ENCODE results near the gene SLC44A4.

DNA sequence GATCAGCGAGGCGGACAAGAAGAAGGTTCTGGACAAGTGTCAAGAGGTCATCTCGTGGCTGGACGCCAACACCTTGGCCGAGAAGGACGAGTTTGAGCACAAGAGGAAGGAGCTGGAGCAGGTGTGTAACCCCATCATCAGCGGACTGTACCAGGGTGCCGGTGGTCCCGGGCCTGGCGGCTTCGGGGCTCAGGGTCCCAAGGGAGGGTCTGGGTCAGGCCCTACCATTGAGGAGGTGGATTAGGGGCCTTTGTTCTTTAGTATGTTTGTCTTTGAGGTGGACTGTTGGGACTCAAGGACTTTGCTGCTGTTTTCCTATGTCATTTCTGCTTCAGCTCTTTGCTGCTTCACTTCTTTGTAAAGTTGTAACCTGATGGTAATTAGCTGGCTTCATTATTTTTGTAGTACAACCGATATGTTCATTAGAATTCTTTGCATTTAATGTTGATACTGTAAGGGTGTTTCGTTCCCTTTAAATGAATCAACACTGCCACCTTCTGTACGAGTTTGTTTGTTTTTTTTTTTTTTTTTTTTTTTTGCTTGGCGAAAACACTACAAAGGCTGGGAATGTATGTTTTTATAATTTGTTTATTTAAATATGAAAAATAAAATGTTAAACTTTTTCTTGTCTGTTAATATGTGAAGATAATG lies 49.0 kb downstream of the SLC44A4 start:
- no peak for TF ChIP-seq EZH2 (IDR thresholded peaks at IDR 0.05; ENCODE audit: low read length)
- TF ChIP-seq, protein P1, sequence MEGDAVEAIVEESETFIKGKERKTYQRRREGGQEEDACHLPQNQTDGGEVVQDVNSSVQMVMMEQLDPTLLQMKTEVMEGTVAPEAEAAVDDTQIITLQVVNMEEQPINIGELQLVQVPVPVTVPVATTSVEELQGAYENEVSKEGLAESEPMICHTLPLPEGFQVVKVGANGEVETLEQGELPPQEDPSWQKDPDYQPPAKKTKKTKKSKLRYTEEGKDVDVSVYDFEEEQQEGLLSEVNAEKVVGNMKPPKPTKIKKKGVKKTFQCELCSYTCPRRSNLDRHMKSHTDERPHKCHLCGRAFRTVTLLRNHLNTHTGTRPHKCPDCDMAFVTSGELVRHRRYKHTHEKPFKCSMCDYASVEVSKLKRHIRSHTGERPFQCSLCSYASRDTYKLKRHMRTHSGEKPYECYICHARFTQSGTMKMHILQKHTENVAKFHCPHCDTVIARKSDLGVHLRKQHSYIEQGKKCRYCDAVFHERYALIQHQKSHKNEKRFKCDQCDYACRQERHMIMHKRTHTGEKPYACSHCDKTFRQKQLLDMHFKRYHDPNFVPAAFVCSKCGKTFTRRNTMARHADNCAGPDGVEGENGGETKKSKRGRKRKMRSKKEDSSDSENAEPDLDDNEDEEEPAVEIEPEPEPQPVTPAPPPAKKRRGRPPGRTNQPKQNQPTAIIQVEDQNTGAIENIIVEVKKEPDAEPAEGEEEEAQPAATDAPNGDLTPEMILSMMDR (optimal IDR thresholded peaks at IDR 0.05 in 1 of 3, IDR thresholded peaks at IDR 0.05 in 1 of 3, conservative IDR thresholded peaks at IDR 0.05 in 1 of 3; ENCODE audit: extremely low read depth in 1 of 3, insufficient read depth in 2 of 3, low read length in 3 of 3): no peak
